GM12878 (cell line): ENCODE data around the gene SATB2. TPM values are rescaled to one million over a fixed set of nuclear protein-coding genes. Genes with fewer than 3 reads are reported as not detected.

Source experiments
- ATAC-seq: fragments of 200-7000 bp; cut with Tn5 transposase; 3 replicates; pipeline ENCODE4 v1.9.1; 2020; ENCODE audit warnings: mild to moderate bottlenecking, moderate library complexity
- BruUV-seq: library from RNA; stranded (reverse); fragments of 400-500 nt; replicated peaks from 2 replicates; lab custom pipeline; 2021; lab: Mats Ljungman, UMichigan
- CTCF ChIA-PET: fragments of 300-600 bp; sonication (Branson Sonifier 250); formaldehyde crosslinking; extraction: SDS; loops from one replicate; lab custom pipeline; 2021; ENCODE audit warnings: inconsistent platforms; lab: Yijun Ruan, JAX
- POLR2A ChIA-PET: fragments of 350-600 bp; formaldehyde crosslinking; extraction: SDS; loops from one replicate; lab custom pipeline; 2021; ENCODE audit warnings: inconsistent platforms; lab: Charles Lee
- RAD21 ChIA-PET: fragments of 300-600 bp; sonication (Branson Sonifier 250); formaldehyde crosslinking; loops from one replicate; lab custom pipeline; 2023; ENCODE audit warnings: antibody characterized with exemption; ENCODE audit not compliant: unreplicated experiment; lab: Charles Lee
- SMC1A ChIA-PET: fragments of 300-600 bp; sonication (Branson Sonifier 250); formaldehyde crosslinking; loops from one replicate; lab custom pipeline; 2023; ENCODE audit not compliant: unreplicated experiment, uncharacterized antibody; lab: Charles Lee
- DNase-seq: peaks from one replicate; pipeline ENCODE4 v3.0.0-alpha.2; 2011; ENCODE audit warnings: low read depth, low spot score
- FAIRE-seq: peaks from 3 replicates; lab custom pipeline; 2011; peaks lifted over from hg19 to GRCh38; lab: Jason Lieb, UNC
- H2AFZ ChIP-seq: 2 replicates; pipeline ENCODE4 v1.6.0; 2011; ENCODE audit warnings: low read depth, low read length, control low read depth; ENCODE audit not compliant: control insufficient read depth
- H3K27ac ChIP-seq: 2 replicates; pipeline ENCODE4 v1.5.1; 2011; ENCODE audit warnings: control low read depth; ENCODE audit not compliant: control insufficient read depth, insufficient read depth
- H3K27me3 ChIP-seq, 2 experiments: replicated peaks in 1 of 2; 2 replicates each; pipeline versions ENCODE4 v1.6.0 to v1.6.1; 2011; ENCODE audit warnings: low read length in 1 of 2; ENCODE audit not compliant: control insufficient read depth in 2 of 2, insufficient read depth in 2 of 2
- H3K36me3 ChIP-seq, 2 experiments: 2 replicates each; pipeline ENCODE4 v1.5.1; 2011; ENCODE audit warnings: low read length in 1 of 2; ENCODE audit not compliant: control insufficient read depth in 2 of 2, insufficient read depth in 2 of 2
- H3K4me1 ChIP-seq: 2 replicates; pipeline ENCODE4 v1.6.1; 2011; ENCODE audit warnings: mild to moderate bottlenecking, low read length, moderate library complexity, mixed read lengths; ENCODE audit not compliant: control insufficient read depth, insufficient read depth
- H3K4me2 ChIP-seq: 2 replicates; pipeline ENCODE4 v1.6.0; 2011; ENCODE audit warnings: control low read depth; ENCODE audit not compliant: control insufficient read depth, insufficient read depth
- H3K4me3 ChIP-seq: fragments of 200-600 bp; sonication (generic); 2 replicates; pipeline ENCODE4 v1.5.1; 2016
- H3K79me2 ChIP-seq: 2 replicates; pipeline ENCODE4 v1.6.0; 2011; ENCODE audit warnings: low read length; ENCODE audit not compliant: control insufficient read depth, insufficient read depth
- H3K9ac ChIP-seq: 2 replicates; pipeline ENCODE4 v1.8.0; 2011; ENCODE audit warnings: low read length, control low read depth, mixed read lengths; ENCODE audit not compliant: control insufficient read depth, insufficient read depth
- H3K9me3 ChIP-seq: replicated peaks from 3 replicates; pipeline ENCODE4 v1.5.1; 2011; ENCODE audit warnings: mild to moderate bottlenecking, low read length; ENCODE audit not compliant: control insufficient read depth, insufficient read depth
- H4K20me1 ChIP-seq: 2 replicates; pipeline ENCODE4 v1.6.0; 2011; ENCODE audit not compliant: control insufficient read depth, insufficient read depth
- BACH1 ChIP-seq: fragments of 450-650 bp; IDR thresholded peaks from 2 replicates; pipeline ENCODE4 v1.6.1; 2017; ENCODE audit warnings: mild to moderate bottlenecking, borderline replicate concordance
- BHLHE40 ChIP-seq, 2 experiments: fragments of 450-650 bp in 1 of 2; IDR thresholded peaks; 2 replicates each; pipeline ENCODE4 v1.6.1; 2011 to 2017; ENCODE audit warnings: low read depth in 2 of 2, borderline replicate concordance in 1 of 2, improper control_type of control experiment in 1 of 2, low read length in 1 of 2, mild to moderate bottlenecking in 1 of 2
- CHD2 ChIP-seq: IDR thresholded peaks from 2 replicates; pipeline ENCODE4 v1.6.1; 2011; ENCODE audit warnings: low read depth, low read length, improper control_type of control experiment, borderline replicate concordance
- EP300 ChIP-seq, 2 experiments: fragments of 150-350 bp in 1 of 2; IDR thresholded peaks; 2 replicates each; pipeline ENCODE4 v1.6.1; 2011 to 2012; ENCODE audit warnings: low read depth in 2 of 2, low read length in 2 of 2, borderline replicate concordance in 1 of 2, improper control_type of control experiment in 1 of 2, inconsistent platforms in 1 of 2; ENCODE audit not compliant: control insufficient read depth in 1 of 2
- MLLT1 ChIP-seq: fragments of 450-650 bp; IDR thresholded peaks from 2 replicates; pipeline ENCODE4 v1.6.1; 2016; ENCODE audit warnings: mild to moderate bottlenecking
- MXI1 ChIP-seq: fragments of 150-350 bp; IDR thresholded peaks from 2 replicates; pipeline ENCODE4 v1.6.1; 2011; ENCODE audit warnings: low read depth, mild to moderate bottlenecking, inconsistent platforms, low read length, improper control_type of control experiment
- MYC ChIP-seq: IDR thresholded peaks from 2 replicates; pipeline ENCODE4 v1.6.1; 2011; ENCODE audit warnings: mild to moderate bottlenecking, low read length, moderate library complexity, inconsistent platforms; ENCODE audit not compliant: insufficient read depth, insufficient replicate concordance, insufficient read length, severe bottlenecking
- NR2C1 ChIP-seq: fragments of 450-650 bp; IDR thresholded peaks from 2 replicates; pipeline ENCODE4 v1.6.1; 2017; ENCODE audit warnings: antibody characterized with exemption, mild to moderate bottlenecking, moderate library complexity
- SMAD1 ChIP-seq: fragments of 450-650 bp; IDR thresholded peaks from 2 replicates; pipeline ENCODE4 v1.6.1; 2018; ENCODE audit warnings: mild to moderate bottlenecking, low read depth; ENCODE audit not compliant: partially characterized antibody
- ZBTB11 ChIP-seq: fragments of 450-650 bp; formaldehyde crosslinking; IDR thresholded peaks from 2 replicates; pipeline ENCODE4 v1.5.0; 2022; ENCODE audit warnings: mild to moderate bottlenecking, missing genetic modification characterization
- ZNF592 ChIP-seq: fragments of 450-650 bp; IDR thresholded peaks from 2 replicates; pipeline ENCODE4 v1.6.1; 2017; ENCODE audit warnings: mild to moderate bottlenecking, moderate library complexity
- WGBS: methylation state at CpG from one replicate; pipeline ENCODE4 v1.1.6; 2016; ENCODE audit warnings: low lambda C conversion rate; ENCODE audit not compliant: insufficient replicate concordance, insufficient coverage; ENCODE audit errors: missing lambda C conversion rate; 5-methylcytosine and 5-hydroxymethylcytosine counted together
- in situ Hi-C: fragments of 300-500 bp; cut with MboI; formaldehyde crosslinking; loops from 9 replicates; pipeline ENCODE4 v1.14.3; 2018; ENCODE audit warnings: mixed read lengths
- intact Hi-C: fragments of 100-400 bp; cut with micrococcal nuclease; formaldehyde crosslinking; loops from one replicate; pipeline ENCODE4 v1.14.2; 2022; ENCODE audit not compliant: unreplicated experiment
- polyA plus RNA-seq, 11 experiments: library from polyadenylated mRNA; depleted of rRNA in 4 of 11; unstranded in 6 of 11; stranded (reverse) in 5 of 11; fragments of >200 nt; fragmentation: Nextera tagmentation in 4 of 11; fragmentation: Illumina TruSeq in 1 of 11; extraction: Ambion mirVana in 4 of 11; extraction: Trizol in 1 of 11; gene quantifications; 1 replicate in 1 of 11; 2 replicates in 10 of 11; pipeline versions ENCODE4 v1.2.1 to v1.2.3, GENCODE V29; 2011 to 2016; ENCODE audit warnings: inconsistent platforms in 2 of 11, missing spikeins in 2 of 11, low read depth in 1 of 11
- total RNA-seq, 4 experiments: library from RNA; depleted of rRNA in 3 of 4; stranded (reverse); fragments of >200 nt in 3 of 4; fragmentation: Illumina TruSeq in 1 of 4; extraction: Trizol in 1 of 4; gene quantifications; 2 replicates each; pipeline versions ENCODE4 v1.2.1 to v1.2.3, GENCODE V29; 2013 to 2021
- TF ChIP-seq, protein P1 (sequence below): fragments of 450-650 bp; conservative IDR thresholded peaks from 2 replicates; pipeline ENCODE4 v1.6.1; 2017; ENCODE audit warnings: mild to moderate bottlenecking, moderate library complexity

Gene SATB2
- total and polyA plus RNA-seq, 10 of the 15 experiments (the other 5 are each of a cell fraction or from before 2014, with no cell fraction given): 0.03 to 0.56 (median 0.08) TPM; not detected in 3

- Histone ChIP-seq H3K9ac (no peak overlapping the region), H3K36me3 (no peaks in the 10 kb centered on the region), H3K9me3 (no peaks in the 10 kb centered on the region), H4K20me1 (no peaks in the 10 kb centered on the region), H3K4me3 (no peak overlapping the region), H3K27ac (no peak overlapping the region), H3K4me2 (no peak overlapping the region), H3K79me2 (no peaks in the 10 kb centered on the region), H3K27me3 (no peaks in the 10 kb centered on the region), H3K4me1 (no peaks in the 10 kb centered on the region), H2AFZ (no peak overlapping the region)
- SMC1A ChIA-PET: interaction anchor here (1.4 kb wide), 1 partner anchor 15 kb away, joined by 5 read pairs; no protein-coding TSS in a partner anchor
- DNase-seq: no peak
- intact Hi-C loops (no loop called here), in situ Hi-C loops (no loop called here)
- CTCF ChIA-PET: no interaction called here
- FAIRE-seq: no peak
- RAD21 ChIA-PET: no interaction called here
- ATAC-seq: no peak
- no TSS peak for BruUV-seq
- POLR2A ChIA-PET: no interaction called here
- WGBS: 22% methylated on average over 4 of the region's 4 CpGs
- no peak for TF ChIP-seq EP300 (IDR thresholded peaks at IDR 0.05; ENCODE audit: borderline replicate concordance in 1 of 2, control insufficient read depth in 1 of 2, low read depth in 2 of 2, low read length in 2 of 2)
- no peak for TF ChIP-seq SMAD1
- TF ChIP-seq, protein P1, sequence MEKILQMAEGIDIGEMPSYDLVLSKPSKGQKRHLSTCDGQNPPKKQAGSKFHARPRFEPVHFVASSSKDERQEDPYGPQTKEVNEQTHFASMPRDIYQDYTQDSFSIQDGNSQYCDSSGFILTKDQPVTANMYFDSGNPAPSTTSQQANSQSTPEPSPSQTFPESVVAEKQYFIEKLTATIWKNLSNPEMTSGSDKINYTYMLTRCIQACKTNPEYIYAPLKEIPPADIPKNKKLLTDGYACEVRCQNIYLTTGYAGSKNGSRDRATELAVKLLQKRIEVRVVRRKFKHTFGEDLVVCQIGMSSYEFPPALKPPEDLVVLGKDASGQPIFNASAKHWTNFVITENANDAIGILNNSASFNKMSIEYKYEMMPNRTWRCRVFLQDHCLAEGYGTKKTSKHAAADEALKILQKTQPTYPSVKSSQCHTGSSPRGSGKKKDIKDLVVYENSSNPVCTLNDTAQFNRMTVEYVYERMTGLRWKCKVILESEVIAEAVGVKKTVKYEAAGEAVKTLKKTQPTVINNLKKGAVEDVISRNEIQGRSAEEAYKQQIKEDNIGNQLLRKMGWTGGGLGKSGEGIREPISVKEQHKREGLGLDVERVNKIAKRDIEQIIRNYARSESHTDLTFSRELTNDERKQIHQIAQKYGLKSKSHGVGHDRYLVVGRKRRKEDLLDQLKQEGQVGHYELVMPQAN: no peak
- TF ChIP-seq MLLT1: no peak
- no peak for TF ChIP-seq NR2C1
- TF ChIP-seq BHLHE40 (IDR thresholded peaks at IDR 0.05; ENCODE audit: borderline replicate concordance in 1 of 2, low read depth in 2 of 2, low read length in 1 of 2): no peak
- no peak for TF ChIP-seq CHD2
- no peak for TF ChIP-seq ZBTB11 (CRISPR knock-in tag)
- no peak for TF ChIP-seq ZNF592
- no peak for TF ChIP-seq MXI1
- TF ChIP-seq MYC: no peak
- TF ChIP-seq BACH1: no peak
These were observed 154.9 kb downstream of the SATB2 start for GRCh38 chr2:199302851-199303250.
